Astrocyte of the hippocampus (primary cell): ENCODE data around the gene PPIL6.
"Not testable (repeated sequence)": the region's sequence is repeated elsewhere in the genome, so short reads cannot be mapped to it uniquely, and the experiment has no call there.

ENCODE experiments used
- DNase-seq: peaks from one replicate; pipeline ENCODE4 v3.0.0; 2011; ENCODE audit warnings: low read depth, low spot score

PPIL6 gene

DNA sequence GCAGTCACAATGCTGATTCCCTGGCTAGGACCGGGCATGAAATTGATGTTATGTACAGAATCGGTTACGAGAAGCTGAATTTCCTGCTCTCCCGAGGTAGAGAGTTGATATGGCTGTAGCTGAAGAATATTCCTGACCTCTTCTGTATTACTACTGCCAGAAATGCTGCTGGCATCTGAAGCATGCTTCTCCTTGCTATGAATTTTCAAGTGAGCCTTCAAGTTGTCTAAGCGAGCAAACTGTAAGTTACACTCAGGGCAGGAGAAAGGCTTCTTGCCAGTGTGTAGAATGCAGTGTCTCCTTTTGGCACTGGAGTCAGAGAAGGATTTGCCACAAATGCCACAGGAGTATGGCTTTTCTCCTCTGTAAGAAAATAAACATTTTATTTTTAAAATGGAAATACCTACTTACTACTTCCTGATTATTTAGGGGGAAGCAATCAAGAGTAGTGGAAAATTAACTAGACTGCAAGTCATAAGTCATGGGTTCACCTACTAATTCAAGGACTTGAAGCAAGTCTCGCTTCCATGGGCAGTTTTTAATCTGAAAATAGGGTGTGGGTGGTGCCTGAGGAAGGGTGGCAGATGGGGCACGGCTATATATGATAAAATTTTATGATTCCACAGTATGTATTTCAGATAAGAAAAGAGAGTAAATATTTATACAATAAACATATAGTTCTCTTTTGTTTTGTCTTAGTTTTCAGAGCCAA is 25.9 kb upstream of the PPIL6 start:
- no peak for DNase-seq

GRCh38 chr6:109465772-109466171 is 25.3 kb upstream of the PPIL6 start:
- no peak for DNase-seq

GRCh38 chr6:109461733-109462526 is 21.5 kb upstream of the PPIL6 start:
- DNase-seq = no peak

DNA sequence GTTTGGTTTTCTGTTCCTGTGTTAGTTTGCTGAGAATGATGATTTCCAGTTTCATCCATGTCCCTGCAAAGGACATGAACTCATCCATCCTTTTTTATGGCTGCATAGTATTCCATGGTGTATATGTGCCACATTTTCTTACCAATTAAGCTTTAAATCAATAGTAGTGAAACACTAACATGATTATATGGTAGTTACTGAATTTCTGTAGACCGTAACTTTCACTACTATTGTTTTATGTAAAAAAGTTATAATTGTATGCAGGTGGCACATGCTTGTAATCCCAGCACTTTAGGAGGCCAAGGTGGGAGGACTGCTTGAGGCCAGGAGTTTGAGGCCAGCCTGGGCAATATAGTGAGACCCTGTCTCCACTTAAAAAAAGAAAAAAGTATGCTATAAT is 20.8 kb upstream of the PPIL6 start:
- DNase-seq = not testable (repeated sequence)

GRCh38 chr6:109460161-109460829 is 19.9 kb upstream of the PPIL6 start:
- DNase-seq = peak; percentile 39

- no peak for DNase-seq
Measured at GRCh38 chr6:109458774-109459531, 18.5 kb upstream of the PPIL6 start.

DNA sequence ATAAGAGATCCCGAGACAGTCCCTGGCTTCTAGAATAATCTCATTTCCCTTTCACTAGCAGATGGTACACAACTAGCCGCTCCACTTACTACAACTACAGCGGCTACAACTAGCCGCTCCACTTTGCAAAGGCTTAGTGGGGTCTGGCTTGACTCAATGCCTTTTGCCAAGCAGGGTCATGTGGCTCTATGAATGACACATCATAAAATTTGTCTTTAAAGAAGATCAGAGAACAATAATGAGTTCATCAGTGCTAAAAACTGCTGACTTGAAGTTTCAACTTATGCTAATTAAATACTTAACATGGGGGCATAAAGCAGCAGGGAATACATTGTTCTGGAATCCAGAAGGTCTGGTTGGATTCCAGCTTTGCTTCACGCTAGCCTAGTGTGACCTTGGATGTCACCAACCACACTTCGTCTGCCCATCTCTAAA is 17.2 kb upstream of the PPIL6 start:
- DNase-seq = no peak

DNA sequence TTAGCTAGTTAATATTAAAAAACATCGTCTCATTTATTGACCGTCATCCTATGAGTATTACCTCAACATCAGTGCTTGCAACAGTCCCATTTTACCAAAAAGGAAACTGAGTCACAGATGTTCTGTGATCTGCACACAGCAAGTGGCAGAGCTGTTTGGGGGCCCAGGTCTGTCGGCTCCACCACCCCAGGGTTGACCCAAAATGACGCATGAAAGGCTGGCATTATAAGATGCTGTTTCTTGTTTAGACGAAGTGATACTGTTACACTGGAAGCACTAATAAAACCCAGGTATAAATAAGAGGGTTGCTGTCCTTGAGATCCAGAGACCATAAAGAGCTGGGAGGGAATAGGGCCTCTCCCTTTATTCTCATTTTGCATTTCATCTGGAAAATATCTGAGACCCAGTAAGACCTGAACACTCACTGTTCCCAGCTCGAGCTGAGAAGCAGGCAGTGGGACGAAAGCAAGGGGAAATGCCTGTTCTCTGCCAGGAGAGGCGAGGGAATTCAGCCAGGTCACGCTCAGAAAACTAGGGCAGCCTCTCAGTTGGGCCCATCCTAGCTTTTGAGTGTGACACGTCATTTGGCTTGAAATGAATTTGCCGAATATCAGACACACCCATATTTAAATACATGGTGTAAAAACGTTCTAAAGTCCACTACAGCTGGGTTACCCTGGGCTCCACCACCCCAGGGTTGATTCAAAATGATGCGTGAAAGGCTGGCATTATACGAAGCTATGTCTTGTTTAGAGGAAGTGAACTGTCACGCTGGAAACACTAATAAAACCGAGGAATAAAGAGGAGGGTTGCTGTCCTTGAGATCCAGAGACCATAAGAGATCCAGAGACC is 16.5 kb upstream of the PPIL6 start:
- peak; percentile 19 for DNase-seq

DNA sequence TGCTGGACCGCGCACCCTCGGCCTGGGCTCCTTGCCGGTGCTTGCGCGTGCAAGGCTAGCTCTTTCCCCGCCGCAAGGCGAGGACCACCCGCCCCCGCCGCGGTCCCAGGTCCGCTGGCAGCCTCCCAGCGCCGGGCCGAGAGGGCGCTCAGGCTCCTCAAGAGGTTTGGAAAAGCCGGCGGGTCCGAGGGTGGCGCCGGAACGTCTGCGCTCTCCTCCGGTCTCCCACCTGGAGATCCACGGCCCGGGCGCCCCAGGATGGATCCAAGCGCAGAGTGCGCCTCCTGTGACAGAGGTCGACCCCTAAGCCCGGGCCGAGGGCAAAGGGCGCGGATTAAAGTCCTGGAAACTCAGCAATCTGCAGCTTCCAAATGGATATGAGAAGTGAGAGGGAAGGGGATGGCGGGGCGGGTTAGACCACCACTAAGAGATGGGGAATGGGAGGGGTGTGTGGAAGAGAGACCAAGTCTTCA is 15.7 kb upstream of the PPIL6 start:
- no peak for DNase-seq

DNA sequence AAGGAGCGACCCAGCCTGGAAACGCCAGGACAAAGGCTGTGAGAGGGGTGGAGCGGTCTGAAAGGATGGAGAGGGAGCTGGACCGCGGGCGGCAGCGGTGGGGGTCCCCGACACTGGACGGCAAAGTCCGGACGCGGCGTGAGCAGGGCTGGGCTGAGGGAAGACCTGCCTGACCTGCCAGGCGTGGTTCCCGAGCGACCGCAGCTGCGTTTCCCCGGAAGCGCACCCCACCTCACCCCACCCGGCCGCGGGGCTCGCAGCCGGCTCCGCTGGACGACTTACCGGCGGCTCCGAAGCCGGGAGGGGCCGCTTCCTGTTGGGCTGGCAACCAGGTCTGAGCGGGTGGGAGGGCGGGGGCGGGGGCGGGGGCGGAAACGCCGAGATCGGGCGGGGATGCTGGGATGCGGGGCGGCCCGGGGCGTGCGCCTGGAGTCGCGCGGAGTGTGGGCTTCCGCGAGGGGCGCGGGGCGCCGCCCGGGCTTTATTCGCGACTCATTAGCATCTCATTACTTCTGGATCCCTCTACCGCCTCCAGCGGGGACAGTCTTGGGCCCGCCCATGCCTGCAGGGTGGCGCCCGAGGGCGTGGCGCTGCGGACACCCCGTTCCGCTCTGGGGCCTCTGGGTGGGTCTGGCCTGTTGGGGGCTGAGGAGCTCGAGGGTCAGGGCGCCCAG is 15.1 kb upstream of the PPIL6 start, which contains the start of gene MICAL1:
TSS of gene MICAL1 (minus strand) at position 336 of the 674 bp plus-strand sequence. CDS start 1,576 bp downstream, outside the sequence.
- peak; percentile 81 for DNase-seq

DNA sequence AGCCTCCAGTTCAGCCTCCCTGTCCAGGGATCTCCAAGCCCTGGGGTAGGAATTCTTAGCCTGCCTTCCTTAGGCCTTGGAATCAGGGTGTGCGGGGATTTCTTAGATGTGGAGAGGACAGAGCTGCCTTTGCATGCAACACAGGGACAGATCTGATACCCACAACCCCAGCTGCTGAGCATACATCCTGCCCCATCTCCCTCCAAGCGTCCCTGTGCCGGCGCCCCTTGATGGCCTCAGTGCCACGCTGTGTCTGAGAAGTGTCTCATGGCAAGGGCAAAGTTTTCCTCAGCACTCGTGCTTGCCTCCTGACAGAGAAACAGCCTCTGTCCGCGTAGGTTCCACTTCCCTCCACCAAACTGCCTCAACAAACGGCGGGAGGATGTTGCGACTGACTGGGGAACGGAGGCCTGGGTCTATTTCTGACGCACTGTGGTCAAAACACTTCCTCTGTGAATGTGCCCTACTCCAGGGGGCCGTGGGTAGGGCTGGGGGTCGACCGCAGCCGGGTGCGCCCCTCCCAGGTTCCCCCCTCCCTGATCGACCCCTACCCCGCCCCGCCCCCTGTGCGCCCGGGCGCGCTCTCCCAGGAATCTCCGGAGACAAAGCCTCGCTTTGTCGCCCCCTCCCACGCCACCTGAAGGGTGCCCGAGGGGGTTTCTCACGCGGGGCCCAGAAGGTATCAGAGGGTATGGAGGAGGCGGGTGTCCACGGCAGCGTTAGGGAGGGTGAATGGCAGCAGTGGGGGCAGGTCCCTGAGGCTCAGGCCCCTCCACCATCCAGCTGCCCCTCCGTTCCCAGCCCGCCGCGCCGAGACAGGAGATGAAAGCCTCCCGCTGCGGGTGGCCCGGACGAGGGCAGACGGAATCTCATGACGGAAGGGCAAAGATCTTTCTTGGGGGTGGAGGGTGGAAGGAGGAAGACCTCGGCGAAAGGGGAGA is 14.3 kb upstream of the PPIL6 start:
- DNase-seq = peak; percentile 49

DNA sequence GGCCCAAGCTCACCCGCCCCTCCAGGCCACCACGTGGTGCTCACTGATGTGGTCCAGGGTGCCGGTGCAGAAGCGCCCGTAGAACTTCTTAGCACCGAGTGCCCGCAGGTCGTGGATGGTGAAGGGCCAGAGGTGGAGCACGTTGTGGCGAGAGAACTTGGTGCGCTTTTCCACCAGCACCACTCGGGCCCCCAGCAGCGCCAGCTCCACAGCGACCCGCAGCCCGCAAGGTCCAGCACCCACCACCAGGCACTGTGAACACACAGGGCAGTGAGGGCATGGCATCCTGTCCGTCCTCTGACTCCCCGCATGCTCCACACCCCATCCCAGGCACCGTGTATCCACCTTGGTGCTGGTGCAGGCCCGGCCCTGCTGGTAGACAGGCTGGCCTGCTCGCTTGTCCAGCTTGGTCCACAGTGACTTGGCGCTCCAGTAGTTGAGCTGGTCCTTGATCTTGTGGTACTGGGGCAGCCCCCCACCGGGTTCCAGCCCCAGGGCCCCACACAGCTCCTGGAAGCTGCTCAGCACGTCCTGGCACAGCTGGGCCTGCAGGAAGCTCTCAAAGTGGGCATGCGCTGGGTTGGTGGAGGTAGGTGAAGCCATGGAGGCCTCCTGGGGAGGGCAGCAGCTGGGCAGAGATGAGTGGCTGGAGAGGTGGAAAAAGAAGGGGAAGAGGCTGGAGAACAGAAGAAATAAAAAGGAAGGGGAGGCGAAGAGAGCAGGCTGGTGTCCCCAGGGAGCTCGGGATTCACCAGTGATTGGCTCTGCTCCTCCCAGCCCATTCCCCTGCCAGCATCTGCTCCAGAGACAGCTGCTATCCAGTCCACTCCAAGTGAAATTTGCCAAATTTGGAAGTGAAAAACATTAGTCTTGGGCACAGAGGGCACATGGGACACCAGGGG is 13.4 kb upstream of the PPIL6 start:
- no peak for DNase-seq

DNA sequence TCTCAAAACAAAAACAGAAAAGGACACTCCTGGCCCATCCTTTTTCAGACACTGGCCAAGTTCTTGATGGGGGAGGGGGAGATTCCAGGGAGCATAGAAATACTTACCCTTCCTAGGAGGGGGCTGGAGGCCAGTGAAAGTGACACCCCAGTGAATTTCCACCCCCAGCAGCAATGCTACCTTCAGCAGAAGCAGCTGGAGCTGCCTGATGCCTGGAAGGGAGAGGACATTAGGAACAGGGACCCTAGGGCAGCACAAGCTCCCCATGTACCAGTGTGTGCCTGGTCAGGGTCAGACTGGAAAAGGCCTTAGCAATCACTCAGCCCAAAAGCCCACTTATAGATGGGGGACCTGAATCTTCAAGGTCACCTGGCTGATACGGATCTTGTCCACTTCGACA is 12.7 kb upstream of the PPIL6 start:
- DNase-seq = no peak

DNA sequence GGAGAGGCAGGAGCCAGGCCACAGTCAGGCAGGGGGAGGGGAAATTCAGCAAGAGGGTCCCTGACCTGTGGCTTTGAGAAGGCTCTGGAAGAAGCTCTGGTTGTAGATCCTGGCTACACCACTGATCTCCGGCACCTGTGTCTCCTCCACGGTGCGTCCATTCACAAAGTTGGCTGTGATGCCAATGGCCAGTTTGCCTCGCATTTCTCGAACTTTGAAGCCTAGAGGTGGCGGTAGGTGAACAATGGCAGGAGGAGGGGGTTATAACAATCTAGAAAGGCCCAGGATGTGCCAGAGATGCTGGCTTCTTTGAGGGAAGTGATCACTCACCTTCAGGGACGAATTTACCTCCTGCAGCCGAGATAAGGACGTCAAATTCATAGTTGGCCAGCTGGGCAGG is 11.8 kb upstream of the PPIL6 start:
- no peak for DNase-seq

DNA sequence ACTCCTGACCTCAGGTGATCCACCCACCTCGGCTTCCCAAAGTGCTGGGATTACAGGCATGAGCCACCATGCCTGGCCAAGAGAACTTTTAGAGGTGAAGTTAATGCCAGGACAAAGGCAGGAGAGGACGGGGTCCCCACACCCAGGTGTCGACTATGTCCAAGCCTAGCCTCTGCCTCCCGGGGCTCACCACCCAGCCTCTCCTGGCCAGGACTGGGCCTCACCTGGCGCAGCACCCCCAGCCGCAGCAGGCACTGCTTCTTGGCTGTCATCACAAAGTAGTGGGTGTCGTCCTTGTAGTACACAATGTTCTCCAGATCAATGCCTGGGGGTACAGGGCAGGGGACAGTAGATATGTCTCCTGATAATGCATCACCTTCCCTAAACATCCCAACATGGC is 10.9 kb upstream of the PPIL6 start:
- no peak for DNase-seq

DNA sequence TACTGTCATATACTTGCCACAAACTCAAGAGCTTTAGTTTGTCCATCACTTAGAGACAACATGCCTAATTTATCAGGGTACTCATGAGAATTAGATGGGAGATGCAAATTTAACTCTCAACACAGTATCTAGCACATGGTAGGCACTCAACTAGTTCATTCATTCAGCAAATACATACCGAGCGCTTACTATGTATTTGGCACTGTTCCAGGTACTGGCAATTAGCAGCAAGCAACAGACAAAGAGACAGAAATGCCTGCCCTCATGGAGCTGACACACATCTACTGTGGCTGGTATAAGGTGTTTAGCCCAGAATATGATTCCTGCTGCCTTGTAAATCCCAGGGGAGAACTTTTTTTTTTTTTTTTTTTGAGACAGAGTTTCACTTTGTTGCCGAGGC is 10.4 kb upstream of the PPIL6 start:
- no peak for DNase-seq

DNA sequence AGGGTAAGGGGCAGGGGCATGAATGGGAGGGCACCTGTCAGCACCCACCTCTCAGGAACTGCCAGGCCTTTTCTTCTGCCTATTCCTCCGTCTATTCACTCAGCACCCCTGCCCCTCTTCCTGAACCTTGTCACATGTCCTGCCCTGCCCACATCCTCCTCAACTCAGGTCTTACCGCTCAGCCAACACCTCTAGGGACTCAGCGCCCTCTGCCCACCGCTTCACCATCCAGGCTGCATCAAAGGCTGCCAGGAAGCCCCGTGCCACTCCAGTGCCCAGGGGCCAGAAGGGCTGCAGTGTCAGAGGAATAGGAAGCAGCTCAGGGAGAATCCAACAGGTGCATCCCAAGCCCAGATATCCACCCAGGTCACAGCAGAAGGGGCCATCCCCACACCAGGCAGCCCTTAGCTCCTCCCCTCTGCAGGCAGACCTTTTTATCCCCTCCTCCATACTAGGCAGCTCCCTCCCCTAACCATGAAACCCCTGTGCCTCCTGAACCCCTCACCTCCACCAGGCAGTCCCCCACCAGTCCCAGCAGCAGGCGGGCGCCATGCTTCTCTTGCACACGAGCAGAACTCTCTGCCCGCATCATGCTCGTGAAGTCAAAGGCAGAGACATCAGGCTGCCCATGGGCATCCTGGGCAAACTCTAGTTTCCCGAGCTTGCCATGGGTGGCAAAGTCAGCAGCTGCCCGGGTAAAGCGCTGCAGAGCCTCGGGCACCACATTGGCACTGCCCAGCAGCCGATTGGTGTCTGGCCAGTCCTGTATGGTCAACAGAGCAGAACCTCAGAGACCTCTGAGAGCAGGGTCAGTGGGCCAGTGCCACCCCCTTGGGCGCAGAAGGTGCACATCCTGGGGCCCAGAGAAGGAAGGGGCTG is 9.6 kb upstream of the PPIL6 start:
- DNase-seq = no peak
